ENCODE measurements around the gene PTPA. TPM values are rescaled to one million over a fixed set of nuclear protein-coding genes. Genes with fewer than 3 reads are reported as not detected.

The PTPA gene
- total and polyA plus RNA-seq, 10 donors = 38.8 to 107 (median 88.5) TPM

GRCh38 chr9:129136446-129137035 is 25.3 kb downstream of the PTPA start:
- H3K4me3 ChIP-seq = no peak overlapping the region
- DNase-seq = no peak
- no peaks in the 10 kb centered on the region for H3K9me3 ChIP-seq
- WGBS, 5 donors = 59 to 80% (median 68%) methylated on average over 16 of the region's 16 CpGs
- TF ChIP-seq POLR2A (IDR thresholded peaks at IDR 0.05) = no peak
- TF ChIP-seq POLR2AphosphoS5 (IDR thresholded peaks at IDR 0.05) = peak in 2 of 3 donors; percentile 42 to 51
- no peak for TF ChIP-seq CTCF (IDR thresholded peaks at IDR 0.05 in 8 of 11, conservative IDR thresholded peaks at IDR 0.05 in 3 of 11)
- peaks cover 24 to 67% (median 52%) of the 10 kb centered on the region in 6 donors for H3K4me1 ChIP-seq
- peak overlapping the region; percentile 64 to 100 (median 98) for H3K27ac ChIP-seq
- intact Hi-C loops (cut with DNase I; ENCODE audit: low total_unique reads) = no loop called here
- no peaks in the 10 kb centered on the region for H3K27me3 ChIP-seq (replicated peaks in 1 of 7)
- H3K36me3 ChIP-seq = peaks cover 0 to 71% (median 35%) of the 10 kb centered on the region in 6 donors

GRCh38 chr9:129137292-129138143 is 26.3 kb downstream of the PTPA start:
- TF ChIP-seq CTCF (IDR thresholded peaks at IDR 0.05 in 8 of 11, conservative IDR thresholded peaks at IDR 0.05 in 3 of 11) (no peak), POLR2AphosphoS5 (IDR thresholded peaks at IDR 0.05) (peak in 1 of 3 donors; percentile 13)
- Histone ChIP-seq H3K4me1 (peaks cover 28 to 69% (median 59%) of the 10 kb centered on the region in 6 donors), H3K27me3 (replicated peaks in 1 of 7) (no peaks in the 10 kb centered on the region), H3K36me3 (peaks cover 0 to 69% (median 35%) of the 10 kb centered on the region in 6 donors), H3K9me3 (no peaks in the 10 kb centered on the region), H3K27ac (peak overlapping the region; percentile 64 to 100 (median 98)), H3K4me3 (no peak overlapping the region)
- intact Hi-C loops (cut with DNase I; ENCODE audit: low total_unique reads) = loop anchor here (2.0 kb wide), 1 partner anchor 473 kb away; no protein-coding TSS in a partner anchor
- DNase-seq = no peak
- WGBS, 5 donors = 70 to 88% (median 79%) methylated on average over 17 to 19 of the region's 19 CpGs

GRCh38 chr9:129138144-129138462 is 26.9 kb downstream of the PTPA start:
- H3K27me3 ChIP-seq (replicated peaks in 1 of 7) = no peaks in the 10 kb centered on the region
- no peaks in the 10 kb centered on the region for H3K9me3 ChIP-seq
- DNase-seq = no peak
- TF ChIP-seq POLR2A (IDR thresholded peaks at IDR 0.05) (no peak), CTCF (IDR thresholded peaks at IDR 0.05 in 8 of 11, conservative IDR thresholded peaks at IDR 0.05 in 3 of 11) (no peak), POLR2AphosphoS5 (IDR thresholded peaks at IDR 0.05) (no peak)
- H3K4me1 ChIP-seq = peaks cover 34 to 75% (median 64%) of the 10 kb centered on the region in 6 donors
- intact Hi-C loops (cut with DNase I; ENCODE audit: low total_unique reads) = loop anchor here (2.0 kb wide), 1 partner anchor 473 kb away; no protein-coding TSS in a partner anchor
- 70 to 91% (median 78%) methylated on average over 9 of the region's 9 CpGs for WGBS, 5 donors
- H3K27ac ChIP-seq = peak overlapping the region; percentile 64 to 100 (median 98)
- H3K4me3 ChIP-seq = no peak overlapping the region
- H3K36me3 ChIP-seq = peaks cover 0 to 69% (median 33%) of the 10 kb centered on the region in 6 donors

All from spleen (tissue), 11 donors.